ENCODE results near the gene KCNK5.

The KCNK5 gene

DNA sequence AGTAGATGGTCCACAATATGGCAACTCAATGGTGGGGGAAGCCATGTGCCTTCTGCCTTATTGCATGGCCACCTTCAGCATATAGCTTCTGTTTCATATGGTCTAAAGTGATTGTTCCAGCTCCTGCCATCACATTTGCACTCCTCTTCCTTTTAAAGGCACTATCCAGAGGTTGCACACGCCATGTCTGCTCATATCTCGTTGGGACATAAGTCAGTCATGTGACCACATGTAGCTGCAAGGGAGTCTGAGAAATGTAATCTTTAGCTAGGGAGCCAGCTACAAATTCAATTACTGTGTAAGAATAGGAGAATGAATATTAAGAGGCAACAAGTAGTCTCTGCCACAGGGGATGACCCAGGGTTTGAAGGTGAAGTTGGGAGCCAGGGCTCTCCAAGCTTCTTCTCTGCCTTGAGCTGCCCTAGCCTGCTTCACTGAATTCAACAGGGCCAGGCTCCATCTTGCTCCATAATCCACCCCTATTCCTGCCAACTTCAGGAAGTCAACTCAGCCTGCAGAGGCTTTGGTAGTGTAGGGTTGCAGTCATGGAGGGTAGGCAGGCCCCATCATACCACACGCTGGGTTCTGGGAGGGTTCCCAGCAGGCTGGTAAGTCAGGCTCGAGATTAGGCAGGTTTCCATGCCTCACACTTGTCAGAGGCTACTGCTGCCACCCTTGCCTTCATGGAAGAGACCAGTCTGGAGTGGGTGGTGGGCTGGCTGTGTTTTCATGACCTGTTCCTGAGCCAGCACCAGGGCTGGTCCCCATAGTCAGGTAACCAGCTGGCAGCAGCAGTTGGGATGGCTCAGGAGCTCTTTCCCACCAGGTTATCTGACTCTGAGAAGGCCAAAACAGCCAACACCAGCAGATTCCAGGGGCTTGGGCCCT lies 57.5 kb downstream of the KCNK5 start:
- H3K9me3 Mint-ChIP-seq, result peaks cover 11% of the 10 kb centered on the region

DNA sequence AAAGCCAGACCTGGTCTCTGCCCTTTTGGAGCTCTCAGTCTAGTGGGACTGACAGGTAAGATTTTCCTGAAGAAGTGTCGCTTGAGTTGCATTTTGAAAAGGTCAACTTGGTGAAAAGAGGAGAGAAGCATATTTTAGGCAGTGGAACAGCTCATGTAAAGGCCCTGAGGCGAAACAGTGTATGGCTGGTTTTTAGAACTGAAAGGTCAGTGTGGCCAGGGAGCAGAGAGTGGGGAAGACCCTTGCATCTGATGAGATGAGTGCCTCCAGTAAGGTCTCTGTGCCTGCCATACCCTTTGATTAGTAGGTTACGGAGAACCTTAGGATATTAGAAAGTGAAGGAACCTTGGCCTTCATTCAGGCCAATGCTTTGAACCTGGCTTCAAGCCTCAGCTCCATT lies 58.4 kb downstream of the KCNK5 start:
- H3K27me3 Mint-ChIP-seq (ENCODE audit: low read depth), result peaks cover 28% of the 10 kb centered on the region
- peaks cover 10% of the 10 kb centered on the region for H3K9me3 Mint-ChIP-seq
- H3K27ac Mint-ChIP-seq, result no peak overlapping the region
- H3K4me3 Mint-ChIP-seq, result no peak overlapping the region
- H3K36me3 Mint-ChIP-seq (ENCODE audit: low read depth), result peaks cover 3% of the 10 kb centered on the region
- H3K4me1 Mint-ChIP-seq, result no peaks in the 10 kb centered on the region
- TF ChIP-seq, protein P1, sequence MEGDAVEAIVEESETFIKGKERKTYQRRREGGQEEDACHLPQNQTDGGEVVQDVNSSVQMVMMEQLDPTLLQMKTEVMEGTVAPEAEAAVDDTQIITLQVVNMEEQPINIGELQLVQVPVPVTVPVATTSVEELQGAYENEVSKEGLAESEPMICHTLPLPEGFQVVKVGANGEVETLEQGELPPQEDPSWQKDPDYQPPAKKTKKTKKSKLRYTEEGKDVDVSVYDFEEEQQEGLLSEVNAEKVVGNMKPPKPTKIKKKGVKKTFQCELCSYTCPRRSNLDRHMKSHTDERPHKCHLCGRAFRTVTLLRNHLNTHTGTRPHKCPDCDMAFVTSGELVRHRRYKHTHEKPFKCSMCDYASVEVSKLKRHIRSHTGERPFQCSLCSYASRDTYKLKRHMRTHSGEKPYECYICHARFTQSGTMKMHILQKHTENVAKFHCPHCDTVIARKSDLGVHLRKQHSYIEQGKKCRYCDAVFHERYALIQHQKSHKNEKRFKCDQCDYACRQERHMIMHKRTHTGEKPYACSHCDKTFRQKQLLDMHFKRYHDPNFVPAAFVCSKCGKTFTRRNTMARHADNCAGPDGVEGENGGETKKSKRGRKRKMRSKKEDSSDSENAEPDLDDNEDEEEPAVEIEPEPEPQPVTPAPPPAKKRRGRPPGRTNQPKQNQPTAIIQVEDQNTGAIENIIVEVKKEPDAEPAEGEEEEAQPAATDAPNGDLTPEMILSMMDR (IDR thresholded peaks at IDR 0.05; ENCODE audit: unreplicated experiment in 3 of 3), result no peak

More for the DNA sequence above, 57.5 kb downstream of the KCNK5 start:
- Mint-ChIP-seq H3K27me3 (ENCODE audit: low read depth) (peaks cover 24% of the 10 kb centered on the region), H3K4me1 (no peaks in the 10 kb centered on the region), H3K36me3 (ENCODE audit: low read depth) (peaks cover 3% of the 10 kb centered on the region), H3K27ac (no peak overlapping the region), H3K4me3 (no peak overlapping the region)
- TF ChIP-seq, protein P1 (IDR thresholded peaks at IDR 0.05; ENCODE audit: unreplicated experiment in 3 of 3), result no peak

DNA sequence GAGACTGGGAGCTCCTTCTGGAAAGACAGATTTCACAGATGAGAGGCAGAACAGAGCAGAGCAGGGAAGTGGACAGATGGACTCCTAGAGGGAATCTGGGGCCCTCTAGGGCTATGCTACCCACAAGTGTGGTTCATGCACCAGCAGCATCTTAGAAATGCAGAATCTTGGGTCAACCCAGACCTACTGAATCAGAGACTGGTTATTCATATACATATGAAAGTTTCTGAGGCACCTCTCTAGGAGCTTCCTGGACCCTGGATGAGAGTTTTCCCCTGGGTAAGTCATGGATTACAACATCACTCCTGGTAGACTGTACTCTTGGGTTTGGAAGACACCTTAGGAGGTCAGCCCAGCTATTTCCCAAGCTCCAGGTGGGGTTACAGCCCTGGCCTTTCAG lies 58.9 kb downstream of the KCNK5 start:
- Mint-ChIP-seq H3K36me3 (ENCODE audit: low read depth) (peaks cover 3% of the 10 kb centered on the region), H3K9me3 (peaks cover 10% of the 10 kb centered on the region), H3K4me1 (no peaks in the 10 kb centered on the region), H3K4me3 (no peak overlapping the region), H3K27ac (no peak overlapping the region), H3K27me3 (ENCODE audit: low read depth) (peaks cover 28% of the 10 kb centered on the region)
- TF ChIP-seq, protein P1 (IDR thresholded peaks at IDR 0.05; ENCODE audit: unreplicated experiment in 3 of 3), result no peak

DNA sequence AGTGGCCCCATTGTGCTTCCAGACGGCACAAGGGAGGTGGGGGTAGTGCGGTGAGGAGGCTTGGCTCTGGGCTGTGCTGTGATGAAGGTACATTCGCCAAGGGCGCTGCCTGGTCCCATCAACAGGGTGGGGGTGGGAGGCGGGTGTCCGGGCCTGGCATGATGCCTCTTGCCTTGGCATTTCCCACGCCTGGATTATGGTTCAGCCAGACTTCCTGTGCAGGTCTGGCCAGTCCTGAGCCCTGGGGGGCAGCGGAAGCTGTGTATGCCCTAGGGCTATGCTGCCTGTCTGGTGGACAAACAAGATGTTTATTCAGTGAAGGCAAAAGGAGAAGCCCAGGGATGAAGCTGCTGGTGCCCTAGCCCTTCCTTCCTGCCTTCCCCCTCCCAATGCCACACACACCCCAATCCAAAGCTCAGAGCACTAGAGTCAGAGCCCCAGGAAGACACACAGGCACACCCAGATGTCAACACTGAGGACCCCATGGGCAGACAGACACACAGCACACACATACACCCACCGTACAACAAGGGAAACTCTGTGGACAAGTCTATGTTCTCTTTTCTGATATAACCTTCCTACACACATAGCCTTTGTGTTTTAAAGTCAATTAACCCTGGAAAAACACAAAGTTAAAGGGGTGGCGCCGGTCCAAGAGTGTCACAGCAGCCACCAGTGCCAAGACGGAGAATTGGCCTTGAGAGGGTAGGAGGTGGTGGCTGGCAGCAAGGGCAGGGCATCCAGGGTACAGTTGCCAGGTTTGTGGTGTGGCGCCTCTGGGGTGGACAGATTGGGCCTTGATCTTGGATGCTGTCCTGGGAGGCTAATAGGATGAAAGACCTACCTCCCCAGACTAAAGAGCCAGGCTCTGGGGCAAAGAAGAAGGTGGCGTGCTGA lies 59.6 kb downstream of the KCNK5 start:
- Mint-ChIP-seq H3K36me3 (ENCODE audit: low read depth) (peaks cover 3% of the 10 kb centered on the region), H3K27ac (no peak overlapping the region), H3K27me3 (ENCODE audit: low read depth) (peaks cover 32% of the 10 kb centered on the region), H3K9me3 (peaks cover 9% of the 10 kb centered on the region), H3K4me1 (no peaks in the 10 kb centered on the region), H3K4me3 (no peak overlapping the region)
- TF ChIP-seq, protein P1 (IDR thresholded peaks at IDR 0.05; ENCODE audit: unreplicated experiment in 3 of 3), result no peak

DNA sequence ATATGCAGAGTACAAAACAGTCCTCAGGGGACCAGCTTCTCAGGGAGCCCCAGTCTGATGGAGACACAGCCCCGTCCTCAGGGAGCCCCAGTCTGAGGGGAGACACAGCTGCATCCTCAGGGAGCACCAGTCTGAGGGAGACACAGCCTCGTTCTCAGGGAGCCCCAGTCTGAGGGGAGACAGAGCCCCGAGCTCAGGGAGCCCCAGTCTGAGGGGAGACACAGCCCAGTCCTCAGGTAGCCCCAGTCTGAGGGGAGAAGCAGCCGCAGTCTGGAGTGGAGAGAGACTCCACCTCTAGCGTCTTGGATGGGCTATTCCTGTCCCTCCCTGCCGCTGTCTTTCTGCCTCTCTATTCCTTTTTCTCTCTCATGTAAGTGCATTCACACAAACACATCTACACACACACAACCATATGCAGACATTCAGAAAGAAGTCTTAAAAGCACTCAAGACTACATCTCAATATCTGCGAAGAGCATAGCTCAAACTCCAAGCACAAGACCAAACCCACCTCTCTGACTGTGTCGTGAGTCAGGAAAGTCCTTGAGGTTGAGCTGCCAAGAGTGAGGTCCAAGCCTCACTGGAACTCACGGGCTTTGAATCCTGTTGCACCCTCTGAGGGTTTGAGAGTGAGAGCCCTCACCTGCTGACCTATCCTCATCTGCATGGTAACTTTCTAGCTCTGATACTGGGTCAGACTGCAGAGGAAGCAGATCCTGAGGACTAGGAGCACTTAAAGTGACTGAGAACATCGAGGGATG lies 61.2 kb downstream of the KCNK5 start:
- Mint-ChIP-seq H3K4me1 (no peaks in the 10 kb centered on the region), H3K27ac (no peak overlapping the region), H3K36me3 (ENCODE audit: low read depth) (peaks cover 3% of the 10 kb centered on the region), H3K9me3 (peaks cover 6% of the 10 kb centered on the region), H3K27me3 (ENCODE audit: low read depth) (peaks cover 32% of the 10 kb centered on the region), H3K4me3 (no peak overlapping the region)
- TF ChIP-seq, protein P1 (IDR thresholded peaks at IDR 0.05; ENCODE audit: unreplicated experiment in 3 of 3), result no peak
